Bronchial epithelial cell (primary cell): ENCODE results near the gene FIZ1. TPM values are rescaled to one million over a fixed set of nuclear protein-coding genes. Genes with fewer than 3 reads are reported as not detected.

Experiments
- DNase-seq: peaks from one replicate; pipeline ENCODE4 v3.0.0-alpha.2; 2010; ENCODE audit warnings: low read depth
- FAIRE-seq: peaks from 2 replicates; lab custom pipeline; 2011; peaks lifted over from hg19 to GRCh38; lab: Jason Lieb, UNC
- H3K27me3 ChIP-seq: 2 replicates; pipeline ENCODE4 v1.5.1; 2011; ENCODE audit warnings: low read length; ENCODE audit not compliant: control insufficient read depth, insufficient read depth
- H3K36me3 ChIP-seq: 2 replicates; pipeline ENCODE4 v1.5.1; 2011; ENCODE audit warnings: low read length; ENCODE audit not compliant: control insufficient read depth, insufficient read depth
- H3K4me3 ChIP-seq: 2 replicates; pipeline ENCODE4 v1.5.1; 2011; ENCODE audit warnings: mild to moderate bottlenecking, low read depth, low read length, control low read depth
- CTCF ChIP-seq: IDR thresholded peaks from 2 replicates; pipeline ENCODE4 v1.5.1; 2011; ENCODE audit warnings: mild to moderate bottlenecking, moderate library complexity, low read length, control low read depth, inconsistent platforms; ENCODE audit not compliant: insufficient read depth, severe bottlenecking
- total RNA-seq: library from RNA; depleted of rRNA; stranded (reverse); fragments of >200 nt; gene quantifications from 2 replicates; pipeline ENCODE4 v1.2.1, GENCODE V29; 2014

The FIZ1 gene
- total RNA-seq, 1 donor from 2014 or later: 2.1 TPM

DNA sequence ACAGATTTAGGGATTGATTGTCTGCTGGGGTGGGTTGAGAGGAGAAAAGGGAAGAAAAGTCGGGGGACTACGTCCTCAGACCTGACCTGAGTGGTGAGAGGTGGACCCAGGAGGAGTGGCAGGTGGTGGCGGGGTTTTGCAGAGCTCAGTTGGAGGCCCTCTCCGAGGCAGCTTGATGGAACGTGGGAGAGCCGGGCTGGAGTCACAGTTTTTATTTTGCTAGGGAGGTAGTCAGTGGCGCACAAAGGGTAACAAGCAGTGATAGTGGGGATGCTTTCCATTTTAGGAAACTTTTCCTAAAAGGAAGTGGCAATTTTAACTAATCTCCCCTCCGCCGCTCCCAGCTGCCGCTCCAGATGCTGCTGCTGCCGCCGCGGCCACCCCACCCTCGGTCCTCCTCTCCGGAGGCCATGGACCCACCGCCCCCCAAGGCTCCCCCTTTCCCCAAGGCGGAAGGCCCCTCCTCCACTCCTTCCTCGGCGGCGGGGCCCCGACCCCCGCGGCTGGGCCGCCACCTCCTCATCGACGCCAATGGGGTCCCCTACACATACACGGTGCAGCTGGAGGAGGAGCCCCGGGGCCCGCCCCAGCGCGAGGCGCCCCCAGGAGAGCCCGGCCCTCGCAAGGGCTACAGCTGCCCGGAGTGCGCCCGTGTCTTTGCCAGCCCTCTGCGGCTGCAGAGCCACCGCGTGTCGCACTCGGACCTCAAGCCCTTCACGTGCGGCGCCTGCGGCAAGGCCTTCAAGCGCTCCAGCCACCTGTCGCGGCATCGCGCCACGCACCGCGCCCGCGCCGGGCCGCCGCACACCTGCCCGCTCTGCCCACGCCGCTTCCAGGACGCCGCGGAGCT is 43.1 kb upstream of the FIZ1 start:
- FAIRE-seq: no peak
- no peak for DNase-seq
- Histone ChIP-seq H3K4me3 (peak overlapping the region; percentile 50), H3K27me3 (no peaks in the 10 kb centered on the region), H3K36me3 (peaks cover 3% of the 10 kb centered on the region)
- no peak for TF ChIP-seq CTCF

GRCh38 chr19:55641426-55642152 is 42.3 kb upstream of the FIZ1 start:
- peaks cover 3% of the 10 kb centered on the region for H3K36me3 ChIP-seq
- no peak for FAIRE-seq
- no peak for TF ChIP-seq CTCF
- no peaks in the 10 kb centered on the region for H3K27me3 ChIP-seq
- DNase-seq: no peak
- peak overlapping the region; percentile 50 for H3K4me3 ChIP-seq

DNA sequence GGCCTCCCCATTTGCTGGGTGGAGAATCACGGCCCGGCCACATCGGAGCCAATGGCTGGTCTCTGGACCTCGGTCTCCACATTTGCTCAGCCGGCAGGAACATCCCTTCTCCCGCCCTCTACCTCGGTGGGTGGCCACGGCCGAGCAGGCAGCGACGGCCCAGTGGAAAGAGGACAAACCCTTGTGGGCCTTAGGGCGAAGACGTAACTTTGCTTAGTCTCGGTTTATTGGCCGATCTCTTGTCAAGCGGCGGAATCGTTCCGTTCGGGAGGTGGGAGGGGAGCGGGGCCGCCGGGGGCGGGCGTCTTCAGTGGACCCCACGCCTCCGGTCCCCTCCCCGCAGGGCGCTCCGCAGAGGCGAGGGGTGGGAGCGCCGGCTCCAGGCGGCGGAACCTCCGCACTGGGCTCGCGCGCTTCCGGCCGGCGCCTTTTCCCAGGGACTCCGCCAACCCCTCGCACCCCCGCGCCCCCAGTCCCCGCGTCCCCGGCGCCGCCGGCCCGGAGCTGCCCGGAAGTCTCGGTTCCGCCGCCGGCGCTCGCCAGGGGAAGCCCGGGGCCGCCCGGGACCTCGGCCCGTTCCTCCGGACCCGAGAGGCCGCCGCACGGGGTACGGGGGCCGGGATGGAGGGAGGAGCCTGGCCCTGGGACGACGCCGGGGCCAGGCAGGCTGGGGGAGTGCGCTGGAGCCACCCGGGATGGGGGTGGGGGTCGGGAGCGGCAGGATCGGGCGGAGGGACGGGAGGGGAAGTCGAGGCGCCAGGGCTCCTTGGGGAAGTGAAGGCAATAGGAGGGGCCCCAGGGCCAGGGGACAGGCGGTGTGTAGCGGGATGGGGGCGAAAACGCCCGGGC is 41.5 kb upstream of the FIZ1 start, which contains the start of gene ZNF580:
Gene ZNF580, plus strand, starts transcription at position 426 of the 849 bp plus-strand sequence. CDS start 1,507 bp downstream, outside the sequence.
- no peaks in the 10 kb centered on the region for H3K27me3 ChIP-seq
- FAIRE-seq: no peak
- H3K36me3 ChIP-seq: peaks cover 3% of the 10 kb centered on the region
- no peak for DNase-seq
- no peak for TF ChIP-seq CTCF
- H3K4me3 ChIP-seq: peak within 1 kb of the TSS; percentile 50

DNA sequence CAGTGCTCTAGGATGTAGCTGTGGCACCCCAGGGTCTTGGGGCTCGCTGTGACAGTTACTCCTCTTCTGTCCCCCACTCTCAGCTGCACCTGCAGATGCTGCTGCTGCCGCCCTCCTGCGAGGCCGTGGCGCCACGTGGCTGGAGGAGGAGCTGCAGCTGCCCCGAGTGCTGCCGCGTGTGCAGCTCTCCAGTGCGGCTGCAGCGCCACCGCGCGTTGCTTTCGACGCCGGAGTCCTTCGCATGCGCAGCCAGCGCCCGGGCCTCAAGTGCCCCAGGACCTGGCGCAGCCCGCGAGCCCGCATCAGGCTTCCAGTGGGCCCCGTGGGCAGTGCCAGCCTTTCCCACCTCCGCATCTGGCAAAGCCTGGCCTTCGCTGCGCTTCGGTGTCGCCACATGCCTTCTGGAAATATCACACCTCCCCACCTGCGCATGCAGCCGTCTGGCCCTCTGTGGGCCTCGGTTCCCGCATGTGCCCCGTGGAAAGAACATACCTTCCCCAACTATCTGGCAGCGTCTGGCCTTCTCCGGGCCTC is 40.8 kb upstream of the FIZ1 start:
- no peak for FAIRE-seq

More for the DNA sequence above, 40.8 kb upstream of the FIZ1 start:
- DNase-seq: no peak
- H3K4me3 ChIP-seq: peak overlapping the region; percentile 50
- peak; percentile 74 for TF ChIP-seq CTCF
- H3K36me3 ChIP-seq: peaks cover 3% of the 10 kb centered on the region
- H3K27me3 ChIP-seq: no peaks in the 10 kb centered on the region
